Type B pancreatic cell (in vitro differentiated cells): ENCODE data around the gene FAM120A. TPM values are rescaled to one million over a fixed set of nuclear protein-coding genes. Genes with fewer than 3 reads are reported as not detected.
A peak's percentile ranks its signal among the peaks of the same experiment; 100 is the strongest.

Experiments
- DNase-seq: peaks from one replicate; pipeline ENCODE4 v3.0.0; 2021; ENCODE audit warnings: mixed read lengths; ENCODE audit not compliant: unreplicated experiment; ENCODE audit errors: extremely low spot score
- H3K27ac Mint-ChIP-seq: 2 replicates; pipeline ENCODE4 v1.8.0; 2021; ENCODE audit warnings: mild to moderate bottlenecking, mixed read lengths
- H3K27me3 Mint-ChIP-seq: 2 replicates; pipeline ENCODE4 v1.8.0; 2021; ENCODE audit warnings: mixed read lengths
- H3K36me3 Mint-ChIP-seq: 2 replicates; pipeline ENCODE4 v1.8.0; 2021; ENCODE audit warnings: mixed read lengths
- H3K4me1 Mint-ChIP-seq: one replicate; pipeline ENCODE4 v1.8.0; 2021; ENCODE audit warnings: mixed read lengths; ENCODE audit not compliant: unreplicated experiment
- H3K4me3 Mint-ChIP-seq: 2 replicates; pipeline ENCODE4 v1.8.0; 2021; ENCODE audit warnings: mild to moderate bottlenecking, mixed read lengths
- H3K9me3 Mint-ChIP-seq: 2 replicates; pipeline ENCODE4 v1.8.0; 2021; ENCODE audit warnings: mixed read lengths
- CTCF ChIP-seq: fragments of 200-600 bp; sonication (generic); conservative IDR thresholded peaks from 2 replicates; pipeline ENCODE4 v1.5.0; 2021; ENCODE audit warnings: antibody characterized with exemption, mild to moderate bottlenecking
- total RNA-seq: library from RNA; stranded (reverse); gene quantifications from 2 replicates; pipeline ENCODE4 v1.2.1, GENCODE V29; 2021; ENCODE audit warnings: low replicate concordance

The FAM120A gene
- total RNA-seq, 1 donor from 2014 or later: 72.5 TPM

- Mint-ChIP-seq H3K4me1 (peaks cover 29% of the 10 kb centered on the region), H3K27ac (peak overlapping the region; percentile 96), H3K27me3 (no peaks in the 10 kb centered on the region), H3K36me3 (peaks cover 21% of the 10 kb centered on the region), H3K4me3 (peak overlapping the region; percentile 96), H3K9me3 (no peaks in the 10 kb centered on the region)
- DNase-seq: peak; percentile 76
- peak; percentile 62 for TF ChIP-seq CTCF
Measured at GRCh38 chr9:93451849-93452709, 594 bp downstream of the FAM120A start.

GRCh38 chr9:93452710-93453046, 1.2 kb downstream of the FAM120A start:
- peaks cover 29% of the 10 kb centered on the region for H3K4me1 Mint-ChIP-seq
- no peaks in the 10 kb centered on the region for H3K27me3 Mint-ChIP-seq
- DNase-seq: no peak
- peak overlapping the region; percentile 96 for H3K27ac Mint-ChIP-seq
- TF ChIP-seq CTCF: no peak
- no peaks in the 10 kb centered on the region for H3K9me3 Mint-ChIP-seq
- H3K4me3 Mint-ChIP-seq: peak overlapping the region; percentile 96
- H3K36me3 Mint-ChIP-seq: peaks cover 15% of the 10 kb centered on the region

GRCh38 chr9:93453047-93453914, 1.8 kb downstream of the FAM120A start, which contains the start of gene FAM120AOS:
Gene FAM120AOS, minus strand, starts transcription at chr9:93453581. Its CDS starts 872 bp downstream, at chr9:93452709.
- H3K9me3 Mint-ChIP-seq: no peaks in the 10 kb centered on the region
- no peak for TF ChIP-seq CTCF
- no peaks in the 10 kb centered on the region for H3K27me3 Mint-ChIP-seq
- peak within 1 kb of the TSS; percentile 96 for H3K27ac Mint-ChIP-seq
- peaks cover 11% of the 10 kb centered on the region for H3K36me3 Mint-ChIP-seq
- H3K4me3 Mint-ChIP-seq: peak within 1 kb of the TSS; percentile 96
- peaks cover 27% of the 10 kb centered on the region for H3K4me1 Mint-ChIP-seq
- peak; percentile 85 for DNase-seq

GRCh38 chr9:93456022-93456421, 4.5 kb downstream of the FAM120A start:
- Mint-ChIP-seq H3K27me3 (no peaks in the 10 kb centered on the region), H3K36me3 (peaks cover 11% of the 10 kb centered on the region), H3K4me1 (peaks cover 40% of the 10 kb centered on the region), H3K27ac (peak overlapping the region; percentile 71), H3K4me3 (peak overlapping the region; percentile 53), H3K9me3 (no peaks in the 10 kb centered on the region)
- TF ChIP-seq CTCF: no peak
- DNase-seq: no peak

GRCh38 chr9:93456504-93456903, 5.0 kb downstream of the FAM120A start:
- Mint-ChIP-seq H3K27me3 (no peaks in the 10 kb centered on the region), H3K9me3 (no peaks in the 10 kb centered on the region), H3K4me3 (peak overlapping the region; percentile 53), H3K36me3 (peaks cover 11% of the 10 kb centered on the region), H3K4me1 (peaks cover 41% of the 10 kb centered on the region), H3K27ac (peak overlapping the region; percentile 71)
- no peak for DNase-seq
- no peak for TF ChIP-seq CTCF
